Esophagus muscularis mucosa (tissue), 3 donors: ENCODE results near the gene SLCO3A1.

Experiments
- CTCF ChIP-seq, 3 experiments: fragments of 200-600 bp in 2 of 3; fragments of 450-650 bp in 1 of 3; sonication (generic) in 2 of 3; IDR thresholded peaks; one replicate each; pipeline ENCODE4 v1.5.1; 2017 to 2019; ENCODE audit warnings: antibody characterized with exemption in 3 of 3, mild to moderate bottlenecking in 2 of 3, moderate library complexity in 1 of 3
- POLR2A ChIP-seq: fragments of 450-650 bp; IDR thresholded peaks from one replicate; pipeline ENCODE4 v1.6.1; 2017; ENCODE audit warnings: antibody characterized with exemption, moderate library complexity, mild to moderate bottlenecking, low read depth
- POLR2AphosphoS5 ChIP-seq, 2 donors: sonication (generic); formaldehyde crosslinking; IDR thresholded peaks; one replicate each; pipeline ENCODE4 v1.6.1; 2017; ENCODE audit warnings: antibody characterized with exemption in 2 of 2

DNA sequence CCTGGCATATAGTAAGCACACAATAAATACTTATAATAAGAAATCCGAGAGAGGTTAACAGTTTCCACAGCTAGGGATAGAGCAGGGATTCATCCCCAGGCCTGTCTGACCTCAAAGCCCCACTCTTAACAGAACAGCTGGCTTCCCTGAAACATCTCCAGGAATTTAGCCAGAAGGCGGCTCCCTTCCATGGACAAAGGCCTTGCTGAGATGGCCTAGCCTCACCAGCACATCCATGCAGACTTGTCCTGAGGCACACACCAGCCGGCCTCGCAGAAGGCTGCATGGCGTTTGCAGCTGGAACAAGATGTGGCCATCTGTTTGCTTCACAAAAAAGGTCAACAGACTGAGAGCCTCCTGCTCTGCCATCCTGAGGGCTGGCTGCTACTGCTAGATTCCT, 245.4 kb downstream of the SLCO3A1 start:
- TF ChIP-seq POLR2AphosphoS5 (IDR thresholded peaks at IDR 0.05) (no peak), CTCF (IDR thresholded peaks at IDR 0.05) (no peak), POLR2A (no peak)
